ENCODE results near the gene C1orf174. TPM values are rescaled to one million over a fixed set of nuclear protein-coding genes. Genes with fewer than 3 reads are reported as not detected.
A peak's percentile ranks its signal among the peaks of the same experiment; 100 is the strongest.

The C1orf174 gene
- total RNA-seq, 1 donor from 2014 or later = 19.9 TPM

DNA sequence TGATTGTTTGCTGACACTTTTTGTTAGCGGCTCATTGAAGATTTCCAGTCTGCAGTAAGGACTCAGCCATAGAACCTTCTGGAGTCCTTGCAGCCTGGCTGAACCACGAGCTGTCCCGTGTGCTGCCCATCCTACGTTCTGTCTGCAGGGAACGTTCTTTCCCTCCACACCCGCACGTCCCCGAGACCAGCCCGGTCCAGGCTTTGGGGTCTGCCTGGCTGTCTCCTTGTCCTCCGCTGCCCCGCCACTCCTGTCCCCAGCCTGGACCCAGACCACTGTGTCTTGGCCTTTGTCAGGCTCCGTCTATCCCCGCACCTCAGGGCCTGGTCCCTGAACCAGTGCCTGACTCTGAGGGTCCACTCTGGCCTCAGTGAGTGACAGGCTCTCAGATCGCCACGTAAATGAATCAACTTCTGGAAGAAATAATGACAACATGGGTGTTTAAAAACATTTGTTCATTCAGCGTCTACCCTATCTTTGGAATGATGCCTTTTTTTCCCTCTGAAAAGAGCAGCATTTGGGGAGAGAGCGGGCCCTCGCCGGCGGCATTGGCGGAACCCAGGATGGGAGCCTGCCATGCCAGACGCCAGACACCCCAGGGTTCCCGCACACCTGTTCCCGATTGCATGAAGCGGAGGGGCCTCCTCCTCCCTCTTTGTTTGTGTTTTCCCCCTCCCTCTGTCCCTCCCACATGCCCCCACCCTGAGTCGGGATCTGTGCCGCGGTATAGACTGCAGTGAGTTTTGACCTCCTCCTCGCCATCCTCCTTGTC is 43.9 kb upstream of the C1orf174 start:
- Histone ChIP-seq H3K9me3 (no peaks in the 10 kb centered on the region), H3K27ac (no peak overlapping the region), H3K4me3 (no peak overlapping the region), H3K27me3 (peaks cover 17% of the 10 kb centered on the region), H3K36me3 (no peaks in the 10 kb centered on the region), H3K4me1 (peaks cover 3% of the 10 kb centered on the region)
- TF ChIP-seq, protein P1, sequence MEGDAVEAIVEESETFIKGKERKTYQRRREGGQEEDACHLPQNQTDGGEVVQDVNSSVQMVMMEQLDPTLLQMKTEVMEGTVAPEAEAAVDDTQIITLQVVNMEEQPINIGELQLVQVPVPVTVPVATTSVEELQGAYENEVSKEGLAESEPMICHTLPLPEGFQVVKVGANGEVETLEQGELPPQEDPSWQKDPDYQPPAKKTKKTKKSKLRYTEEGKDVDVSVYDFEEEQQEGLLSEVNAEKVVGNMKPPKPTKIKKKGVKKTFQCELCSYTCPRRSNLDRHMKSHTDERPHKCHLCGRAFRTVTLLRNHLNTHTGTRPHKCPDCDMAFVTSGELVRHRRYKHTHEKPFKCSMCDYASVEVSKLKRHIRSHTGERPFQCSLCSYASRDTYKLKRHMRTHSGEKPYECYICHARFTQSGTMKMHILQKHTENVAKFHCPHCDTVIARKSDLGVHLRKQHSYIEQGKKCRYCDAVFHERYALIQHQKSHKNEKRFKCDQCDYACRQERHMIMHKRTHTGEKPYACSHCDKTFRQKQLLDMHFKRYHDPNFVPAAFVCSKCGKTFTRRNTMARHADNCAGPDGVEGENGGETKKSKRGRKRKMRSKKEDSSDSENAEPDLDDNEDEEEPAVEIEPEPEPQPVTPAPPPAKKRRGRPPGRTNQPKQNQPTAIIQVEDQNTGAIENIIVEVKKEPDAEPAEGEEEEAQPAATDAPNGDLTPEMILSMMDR (IDR thresholded peaks at IDR 0.05) = no peak
- ATAC-seq = no peak
- intact Hi-C loops (cut with DNase I) = no loop called here
- no peak for DNase-seq

DNA sequence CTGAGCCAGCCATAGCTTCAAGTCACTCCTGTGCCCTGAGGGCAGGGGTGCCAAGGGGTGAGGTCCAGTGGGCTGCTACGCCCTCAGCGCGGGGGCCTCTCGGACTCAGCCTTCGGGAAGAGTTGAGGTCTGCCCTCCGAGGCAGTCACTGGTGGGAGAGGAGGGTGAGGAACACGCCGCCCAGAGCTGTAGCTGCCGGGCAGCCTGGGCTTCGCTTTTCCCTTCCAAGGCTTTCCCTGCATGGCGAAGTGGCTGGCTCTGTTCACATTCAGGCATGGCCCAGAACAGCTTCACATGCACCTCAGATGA is 43.0 kb upstream of the C1orf174 start:
- TF ChIP-seq, protein P1 (IDR thresholded peaks at IDR 0.05) = no peak
- Histone ChIP-seq H3K27ac (no peak overlapping the region), H3K4me3 (no peak overlapping the region), H3K27me3 (peaks cover 17% of the 10 kb centered on the region), H3K36me3 (no peaks in the 10 kb centered on the region), H3K9me3 (no peaks in the 10 kb centered on the region), H3K4me1 (peaks cover 3% of the 10 kb centered on the region)
- peak; percentile 12 for ATAC-seq
- no peak for DNase-seq
- intact Hi-C loops (cut with DNase I) = no loop called here

DNA sequence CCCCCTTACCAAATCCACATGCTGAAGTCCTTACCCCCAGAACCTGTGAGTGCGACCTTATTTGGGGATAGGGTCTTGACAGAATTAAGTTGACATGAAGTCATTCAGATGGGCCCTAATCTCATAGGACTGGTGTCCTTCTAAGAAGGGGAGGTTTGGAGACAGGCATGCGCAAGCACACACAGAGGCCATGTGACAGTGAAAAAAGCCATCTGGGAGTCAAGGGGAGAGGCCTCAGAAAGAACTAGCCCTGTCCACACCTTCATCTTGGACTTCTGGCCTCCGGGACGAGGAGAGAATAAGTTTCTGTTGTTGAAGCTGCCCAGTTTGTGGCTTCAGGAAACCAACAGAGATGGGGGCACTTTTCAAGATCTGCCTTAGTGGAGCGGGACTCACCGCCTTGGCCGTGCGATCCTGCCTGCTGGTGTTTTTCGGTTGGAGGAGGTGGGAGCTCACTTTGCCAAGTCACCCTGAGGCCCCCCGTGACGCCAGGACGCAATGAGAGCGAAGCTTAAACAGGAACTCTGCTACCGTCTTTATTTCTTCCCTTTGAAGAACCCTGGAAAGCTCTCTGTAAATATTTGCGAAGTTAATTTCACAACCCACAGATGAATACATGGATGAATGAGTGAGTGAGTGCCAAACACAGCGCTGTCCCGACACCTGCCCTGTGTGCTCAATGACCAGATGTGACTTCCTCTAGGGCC is 42.5 kb upstream of the C1orf174 start:
- Histone ChIP-seq H3K36me3 (no peaks in the 10 kb centered on the region), H3K27ac (no peak overlapping the region), H3K4me3 (no peak overlapping the region), H3K9me3 (no peaks in the 10 kb centered on the region), H3K4me1 (peaks cover 3% of the 10 kb centered on the region), H3K27me3 (peaks cover 17% of the 10 kb centered on the region)
- intact Hi-C loops (cut with DNase I) = no loop called here
- TF ChIP-seq, protein P1 (IDR thresholded peaks at IDR 0.05) = no peak
- ATAC-seq = no peak
- DNase-seq = no peak

DNA sequence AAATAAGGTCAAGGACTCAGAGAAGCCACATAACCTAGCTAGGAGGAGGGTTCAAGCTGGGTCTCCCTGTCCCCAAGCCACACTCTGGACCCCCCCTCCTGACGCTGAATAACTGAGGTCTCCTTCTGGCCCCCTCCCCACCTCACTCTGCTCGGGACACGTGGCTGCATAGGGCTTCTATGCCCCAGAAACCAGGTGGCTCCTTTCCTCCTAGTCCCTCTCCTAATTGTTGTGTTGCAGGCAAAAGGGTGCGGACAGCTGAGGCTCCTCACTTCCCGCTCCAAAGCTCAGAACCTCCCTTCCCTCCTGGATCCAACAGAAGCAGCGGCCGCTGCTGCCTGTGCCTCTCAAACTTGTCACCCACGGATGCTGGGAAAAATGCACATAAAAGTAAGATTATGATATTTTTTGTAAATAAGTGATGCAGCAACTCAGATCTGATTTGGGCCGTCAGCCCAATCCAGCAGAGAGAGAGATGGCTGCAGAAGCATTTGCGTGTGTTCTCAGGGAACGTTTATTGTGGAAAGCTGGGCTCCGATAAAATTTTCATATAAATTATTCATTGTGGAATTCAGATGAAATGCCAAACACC is 40.8 kb upstream of the C1orf174 start:
- Histone ChIP-seq H3K36me3 (no peaks in the 10 kb centered on the region), H3K27ac (no peak overlapping the region), H3K9me3 (peaks cover 5% of the 10 kb centered on the region), H3K27me3 (peaks cover 17% of the 10 kb centered on the region), H3K4me1 (peaks cover 3% of the 10 kb centered on the region), H3K4me3 (no peak overlapping the region)
- ATAC-seq (no peak), DNase-seq (no peak)
- TF ChIP-seq, protein P1 (IDR thresholded peaks at IDR 0.05) = no peak
- intact Hi-C loops (cut with DNase I) = no loop called here

DNA sequence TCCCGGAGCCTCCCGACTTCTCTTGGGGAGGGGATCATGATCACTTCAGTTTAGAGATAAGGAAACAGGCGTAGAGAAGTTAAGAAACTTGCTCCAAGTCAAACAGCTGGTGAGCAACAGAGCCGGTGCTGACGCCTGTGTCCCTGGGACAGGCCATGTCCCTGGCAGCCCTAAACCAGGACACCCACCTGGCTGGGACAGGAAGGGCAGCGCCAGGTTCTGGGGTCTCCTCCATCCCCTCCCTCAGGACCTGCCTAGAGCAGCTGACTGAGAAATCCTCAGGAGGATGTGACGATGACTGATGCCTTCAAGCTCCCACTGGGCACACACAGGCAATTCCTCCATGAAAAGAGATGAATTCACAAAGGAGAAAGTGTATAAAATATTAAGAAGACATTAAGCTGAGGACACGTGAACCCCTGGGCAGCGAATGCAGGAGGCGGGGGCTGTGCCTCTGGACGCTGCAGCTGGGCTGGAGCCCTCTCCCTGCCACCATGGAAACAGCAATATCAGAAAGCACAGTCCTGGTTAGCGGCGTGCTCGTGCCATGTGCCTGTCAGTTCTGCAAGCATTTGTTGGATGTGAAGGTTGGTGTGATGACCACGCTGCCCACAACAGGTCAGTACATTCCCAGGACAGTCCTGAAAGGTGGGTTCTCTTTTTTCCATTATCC is 40.1 kb upstream of the C1orf174 start:
- no peak overlapping the region for H3K4me3 ChIP-seq
- H3K27ac ChIP-seq = no peak overlapping the region
- H3K36me3 ChIP-seq = no peaks in the 10 kb centered on the region
- TF ChIP-seq, protein P1 (IDR thresholded peaks at IDR 0.05) = no peak
- H3K4me1 ChIP-seq = peaks cover 3% of the 10 kb centered on the region
- peaks cover 22% of the 10 kb centered on the region for H3K27me3 ChIP-seq
- peaks cover 5% of the 10 kb centered on the region for H3K9me3 ChIP-seq
- intact Hi-C loops (cut with DNase I) = no loop called here
- ATAC-seq = no peak
- no peak for DNase-seq

All from upper lobe of right lung (tissue), 1 donor.